Loucy (cell line): ENCODE results near the gene FBXL13.

ENCODE experiments used
- H2AFZ ChIP-seq: fragments of 200-600 bp; sonication (generic); 2 replicates; pipeline ENCODE4 v1.6.0; 2016; ENCODE audit warnings: antibody characterized with exemption, mild to moderate bottlenecking, low read length, moderate library complexity
- H3F3A ChIP-seq: fragments of 200-600 bp; 2 replicates; pipeline ENCODE4 v1.6.0; 2016; ENCODE audit warnings: antibody characterized with exemption, low read depth, mild to moderate bottlenecking
- H3K27me3 ChIP-seq: fragments of 200-600 bp; sonication (generic); 2 replicates; pipeline ENCODE4 v1.6.1; 2014; ENCODE audit warnings: low read length, mild to moderate bottlenecking; ENCODE audit not compliant: insufficient read depth, poor library complexity, severe bottlenecking
- H3K36me3 ChIP-seq: fragments of 200-600 bp; sonication (generic); 2 replicates; pipeline ENCODE4 v1.6.1; 2016; ENCODE audit warnings: low read length; ENCODE audit not compliant: insufficient read depth
- H3K4me1 ChIP-seq: fragments of 200-600 bp; sonication (generic); 2 replicates; pipeline ENCODE4 v1.5.1; 2014; ENCODE audit warnings: low read length, mild to moderate bottlenecking; ENCODE audit not compliant: insufficient read depth, poor library complexity, severe bottlenecking
- H3K4me2 ChIP-seq: fragments of 200-600 bp; sonication (generic); 2 replicates; pipeline ENCODE4 v1.6.0; 2014; ENCODE audit warnings: antibody characterized with exemption, low read length, low read depth, mild to moderate bottlenecking; ENCODE audit not compliant: poor library complexity, severe bottlenecking
- H3K4me3 ChIP-seq: fragments of 200-600 bp; sonication (generic); 2 replicates; pipeline ENCODE4 v1.5.1; 2014; ENCODE audit warnings: low read length, mild to moderate bottlenecking, mixed read lengths; ENCODE audit not compliant: poor library complexity, severe bottlenecking
- H3K79me2 ChIP-seq: fragments of 200-600 bp; sonication (generic); 2 replicates; pipeline ENCODE4 v1.6.1; 2014; ENCODE audit warnings: low read length; ENCODE audit not compliant: insufficient read depth
- H3K9ac ChIP-seq: fragments of 200-600 bp; sonication (generic); 2 replicates; pipeline ENCODE4 v1.6.0; 2014; ENCODE audit warnings: mild to moderate bottlenecking, low read depth, low read length, moderate library complexity; ENCODE audit not compliant: poor library complexity, severe bottlenecking
- H3K9me2 ChIP-seq: fragments of 200-600 bp; sonication (generic); replicated peaks from 2 replicates; pipeline ENCODE4 v1.6.1; 2016; ENCODE audit warnings: low read depth, low read length, mixed read lengths
- H3K9me3 ChIP-seq: fragments of 200-600 bp; sonication (generic); 2 replicates; pipeline ENCODE4 v1.6.1; 2014; ENCODE audit warnings: mild to moderate bottlenecking, antibody characterized with exemption, low read length, low read depth; ENCODE audit not compliant: insufficient read depth
- H4K20me1 ChIP-seq: fragments of 200-600 bp; sonication (generic); 2 replicates; pipeline ENCODE4 v1.6.0; 2014; ENCODE audit warnings: antibody characterized with exemption, low read length, mild to moderate bottlenecking; ENCODE audit not compliant: insufficient read depth, poor library complexity, severe bottlenecking
- CTCF ChIP-seq: fragments of 200-600 bp; sonication (generic); conservative IDR thresholded peaks from 2 replicates; pipeline ENCODE4 v1.5.1; 2014; ENCODE audit warnings: mild to moderate bottlenecking, antibody characterized with exemption, low read length
- EZH2phosphoT487 ChIP-seq: fragments of 200-600 bp; IDR thresholded peaks from 2 replicates; pipeline ENCODE4 v1.6.1; 2018; ENCODE audit warnings: antibody characterized with exemption, mild to moderate bottlenecking, moderate library complexity, borderline replicate concordance

FBXL13 gene

GRCh38 chr7:102873470-102874165 is 201.0 kb downstream of the FBXL13 start:
- no peak overlapping the region for H3K9ac ChIP-seq
- no peaks in the 10 kb centered on the region for H3K9me2 ChIP-seq
- H3K27me3 ChIP-seq: no peaks in the 10 kb centered on the region
- no peak for TF ChIP-seq CTCF
- no peak for TF ChIP-seq EZH2phosphoT487
- no peak overlapping the region for H3K4me3 ChIP-seq
- no peak overlapping the region for H2AFZ ChIP-seq
- no peaks in the 10 kb centered on the region for H3K36me3 ChIP-seq
- no peaks in the 10 kb centered on the region for H3K9me3 ChIP-seq
- no peaks in the 10 kb centered on the region for H3F3A ChIP-seq
- peaks cover 4% of the 10 kb centered on the region for H3K4me1 ChIP-seq
- H4K20me1 ChIP-seq: no peaks in the 10 kb centered on the region
- no peaks in the 10 kb centered on the region for H3K79me2 ChIP-seq
- H3K4me2 ChIP-seq: no peak overlapping the region

DNA sequence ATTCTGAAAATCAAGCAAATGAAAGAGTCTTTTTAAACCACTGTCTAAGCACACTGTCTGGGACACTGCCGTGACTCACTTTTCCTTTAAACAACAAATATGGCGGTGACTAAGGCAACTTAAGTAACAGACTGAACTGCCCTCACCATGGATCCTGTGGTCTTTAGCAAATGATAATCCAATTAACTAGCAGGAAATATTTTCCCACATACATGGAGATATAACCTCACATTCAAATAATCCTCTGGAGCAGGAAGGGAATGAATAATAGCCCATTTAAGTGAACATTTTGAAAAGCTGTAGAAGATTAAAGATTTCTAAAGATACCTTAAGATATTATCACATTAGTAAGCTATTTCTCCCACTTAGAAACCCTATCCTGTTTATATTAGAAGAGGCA is 202.1 kb downstream of the FBXL13 start:
- Histone ChIP-seq H3K4me2 (no peak overlapping the region), H3K9me3 (no peaks in the 10 kb centered on the region), H3K9me2 (no peaks in the 10 kb centered on the region), H3K4me1 (peaks cover 4% of the 10 kb centered on the region), H4K20me1 (no peaks in the 10 kb centered on the region), H3K27me3 (no peaks in the 10 kb centered on the region), H3K4me3 (no peak overlapping the region), H3K79me2 (no peaks in the 10 kb centered on the region), H2AFZ (no peak overlapping the region), H3K36me3 (no peaks in the 10 kb centered on the region), H3K9ac (no peak overlapping the region), H3F3A (no peaks in the 10 kb centered on the region)
- TF ChIP-seq EZH2phosphoT487: no peak
- TF ChIP-seq CTCF: no peak

- no peaks in the 10 kb centered on the region for H3K36me3 ChIP-seq
- H3K27me3 ChIP-seq: no peaks in the 10 kb centered on the region
- H4K20me1 ChIP-seq: no peaks in the 10 kb centered on the region
- H3K79me2 ChIP-seq: no peaks in the 10 kb centered on the region
- H3K9ac ChIP-seq: no peak overlapping the region
- TF ChIP-seq CTCF (no peak), EZH2phosphoT487 (no peak)
- no peaks in the 10 kb centered on the region for H3F3A ChIP-seq
- H3K9me3 ChIP-seq: no peaks in the 10 kb centered on the region
- H3K9me2 ChIP-seq: no peaks in the 10 kb centered on the region
- no peak overlapping the region for H3K4me3 ChIP-seq
- H3K4me2 ChIP-seq: no peak overlapping the region
- no peak overlapping the region for H2AFZ ChIP-seq
- H3K4me1 ChIP-seq: peaks cover 4% of the 10 kb centered on the region
Observed at GRCh38 chr7:102869195-102869594, 205.4 kb downstream of the FBXL13 start.
